Activated naive CD4-positive, alpha-beta T cell treated with anti-CD3 and anti-CD28 coated beads, Interleukin-2, amount 10 ng/mL, durations not matched to agents 7 days and 5 days (primary cell): ENCODE results near the gene TADA2A.
A peak's percentile ranks its signal among the peaks of the same experiment; 100 is the strongest.
"Not testable (repeated sequence)": the region's sequence is repeated elsewhere in the genome, so short reads cannot be mapped to it uniquely, and the experiment has no call there.

ENCODE experiments used
- CTCF ChIA-PET: fragments of 350-600 bp; sonication (Branson Sonifier 250); formaldehyde crosslinking; loops from one replicate; lab custom pipeline; 2021; ENCODE audit warnings: antibody characterized with exemption; lab: Charles Lee
- DNase-seq: peaks from one replicate; pipeline ENCODE4 v3.0.0-alpha.2; 2020
- H3K27ac Mint-ChIP-seq: one replicate; pipeline ENCODE4 v1.8.0; 2021; ENCODE audit warnings: mild to moderate bottlenecking, moderate library complexity, mixed read lengths
- H3K27me3 Mint-ChIP-seq: one replicate; pipeline ENCODE4 v1.8.0; 2021; ENCODE audit warnings: mild to moderate bottlenecking, mixed read lengths
- H3K36me3 Mint-ChIP-seq: one replicate; pipeline ENCODE4 v1.8.0; 2021; ENCODE audit warnings: mixed read lengths
- H3K4me1 Mint-ChIP-seq: one replicate; pipeline ENCODE4 v1.8.0; 2021; ENCODE audit warnings: mixed read lengths
- H3K4me3 Mint-ChIP-seq: one replicate; pipeline ENCODE4 v1.8.0; 2021; ENCODE audit warnings: mild to moderate bottlenecking, moderate library complexity, mixed read lengths
- H3K9me3 Mint-ChIP-seq: one replicate; pipeline ENCODE4 v1.8.0; 2021; ENCODE audit warnings: mixed read lengths

TADA2A gene

DNA sequence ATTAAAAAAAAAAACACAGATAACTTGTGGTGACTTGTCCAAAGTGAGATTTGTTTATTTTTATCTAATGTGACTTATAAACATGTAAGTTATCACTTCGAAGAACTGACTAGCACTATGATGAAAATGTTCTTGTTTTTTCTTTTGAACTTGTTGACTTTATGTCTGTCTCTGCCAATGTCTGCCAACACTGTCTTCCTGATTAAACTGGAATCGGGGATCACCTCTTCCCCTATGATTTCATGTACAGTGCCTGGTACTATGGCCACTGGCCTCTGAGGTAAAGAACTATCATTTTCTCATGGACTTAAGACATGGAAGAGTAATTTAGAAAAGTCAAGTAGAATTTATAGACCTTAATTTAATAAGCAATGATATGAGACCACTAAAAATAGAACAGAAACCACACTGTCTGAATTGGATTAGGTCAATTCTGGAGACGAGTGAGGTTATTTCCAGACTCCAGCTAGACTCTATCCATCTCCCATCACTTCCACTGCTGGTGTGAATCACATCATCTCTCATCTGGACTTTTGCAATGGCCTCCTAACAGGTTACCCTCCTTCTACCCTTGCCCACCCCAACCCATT lies 22.0 kb upstream of the TADA2A start:
- H3K36me3 Mint-ChIP-seq: no peaks in the 10 kb centered on the region
- no peak overlapping the region for H3K27ac Mint-ChIP-seq
- H3K9me3 Mint-ChIP-seq: no peaks in the 10 kb centered on the region
- no peak for DNase-seq
- CTCF ChIA-PET: no interaction called here
- no peaks in the 10 kb centered on the region for H3K4me1 Mint-ChIP-seq
- H3K4me3 Mint-ChIP-seq: no peak overlapping the region
- H3K27me3 Mint-ChIP-seq: peaks cover 5% of the 10 kb centered on the region

DNA sequence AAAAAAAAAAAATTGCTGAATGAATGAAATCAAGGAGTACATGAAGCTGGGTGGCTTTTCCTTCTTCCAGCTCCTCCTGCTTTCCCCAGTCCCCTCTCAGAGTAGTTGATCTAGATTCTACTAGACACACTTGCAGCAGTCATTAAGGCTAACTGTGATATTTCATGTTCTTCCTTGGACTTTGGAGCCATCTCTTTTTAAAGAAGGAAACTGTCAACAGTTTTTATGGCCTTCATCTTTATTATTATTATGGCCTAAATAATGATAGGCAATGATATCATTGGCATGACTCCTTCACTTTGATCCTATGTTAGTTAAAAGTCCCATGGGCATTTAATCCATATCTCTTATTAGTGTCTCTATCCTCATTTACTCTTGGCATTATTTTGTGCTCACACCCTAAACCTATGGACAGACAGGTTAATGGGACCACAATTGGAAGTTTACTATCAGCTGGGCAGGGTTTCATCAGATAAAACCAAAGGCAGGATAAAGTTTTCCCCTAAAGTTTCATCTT lies 21.2 kb upstream of the TADA2A start:
- Mint-ChIP-seq H3K27me3 (peaks cover 5% of the 10 kb centered on the region), H3K9me3 (no peaks in the 10 kb centered on the region), H3K4me3 (no peak overlapping the region), H3K27ac (no peak overlapping the region), H3K4me1 (no peaks in the 10 kb centered on the region), H3K36me3 (no peaks in the 10 kb centered on the region)
- DNase-seq: no peak
- CTCF ChIA-PET: interaction anchor here (1.2 to 1.6 kb wide), 2 partner anchors 12 kb away, joined by 3 to 6 read pairs; no protein-coding TSS in a partner anchor

GRCh38 chr17:37386462-37386861 lies 20.2 kb upstream of the TADA2A start:
- H3K4me1 Mint-ChIP-seq: peaks cover 3% of the 10 kb centered on the region
- peaks cover 5% of the 10 kb centered on the region for H3K27me3 Mint-ChIP-seq
- no peak overlapping the region for H3K27ac Mint-ChIP-seq
- no peak overlapping the region for H3K4me3 Mint-ChIP-seq
- no peak for DNase-seq
- no peaks in the 10 kb centered on the region for H3K36me3 Mint-ChIP-seq
- no peaks in the 10 kb centered on the region for H3K9me3 Mint-ChIP-seq
- CTCF ChIA-PET: interaction anchor here (1.2 to 1.6 kb wide), 2 partner anchors 12 to 13 kb away, joined by 3 to 6 read pairs; no protein-coding TSS in a partner anchor

DNA sequence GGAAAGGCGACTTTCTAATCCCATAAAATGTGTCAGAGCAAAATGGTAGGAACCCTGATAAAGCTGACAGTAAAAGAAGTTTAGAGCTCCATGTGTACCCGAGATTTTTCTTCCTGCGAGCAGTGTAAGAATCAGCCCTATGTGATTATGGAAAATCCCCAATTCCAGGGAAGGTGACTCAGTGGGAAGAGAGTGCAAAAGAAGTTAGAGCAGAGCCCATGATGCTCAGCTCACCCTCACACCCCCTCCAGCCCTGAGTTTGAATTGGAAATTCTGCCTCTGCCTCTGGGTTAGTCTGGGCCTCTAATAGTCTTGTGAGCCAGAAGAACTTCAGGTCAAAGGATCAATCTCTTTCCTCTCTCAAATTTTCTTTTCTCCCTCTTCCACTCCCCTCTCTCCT lies 18.4 kb upstream of the TADA2A start:
- H3K4me3 Mint-ChIP-seq: no peak overlapping the region
- peaks cover 5% of the 10 kb centered on the region for H3K27me3 Mint-ChIP-seq
- H3K36me3 Mint-ChIP-seq: no peaks in the 10 kb centered on the region
- peaks cover 20% of the 10 kb centered on the region for H3K4me1 Mint-ChIP-seq
- no peak for DNase-seq
- no peak overlapping the region for H3K27ac Mint-ChIP-seq
- CTCF ChIA-PET: interaction anchor here (1.7 kb wide), 1 partner anchor 15 kb away, joined by 7 read pairs; no protein-coding TSS in a partner anchor
- H3K9me3 Mint-ChIP-seq: no peaks in the 10 kb centered on the region

- Mint-ChIP-seq H3K36me3 (no peaks in the 10 kb centered on the region), H3K4me1 (peaks cover 23% of the 10 kb centered on the region), H3K9me3 (no peaks in the 10 kb centered on the region), H3K27me3 (peaks cover 1% of the 10 kb centered on the region), H3K27ac (no peak overlapping the region), H3K4me3 (no peak overlapping the region)
- CTCF ChIA-PET: no interaction called here
- no peak for DNase-seq
Observed at GRCh38 chr17:37389160-37389559, 17.5 kb upstream of the TADA2A start.

DNA sequence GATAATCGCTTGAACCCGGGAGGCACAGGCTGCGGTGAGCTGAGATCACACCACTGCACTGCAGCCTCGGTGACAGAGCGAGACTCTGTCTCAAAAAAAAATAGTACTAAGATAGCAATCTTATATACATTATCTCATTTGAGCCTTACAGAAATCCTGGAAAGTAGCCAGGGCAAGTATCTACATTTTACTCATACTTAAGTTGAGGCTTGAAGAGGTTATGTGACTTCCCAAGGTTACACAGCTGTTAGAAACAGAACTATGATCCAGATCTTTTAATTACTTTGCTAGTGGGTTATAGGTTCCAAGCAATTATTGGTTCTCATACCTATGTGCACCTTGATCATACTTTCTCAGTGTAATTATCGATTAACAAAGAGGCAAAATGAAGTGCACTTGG lies 15.5 kb upstream of the TADA2A start:
- no peak overlapping the region for H3K4me3 Mint-ChIP-seq
- CTCF ChIA-PET: interaction anchor here (0.6 to 3.6 kb wide), 3 partner anchors 8 to 93 kb away, joined by 3 to 22 read pairs (median 5); no protein-coding TSS in a partner anchor
- no peak for DNase-seq
- H3K36me3 Mint-ChIP-seq: no peaks in the 10 kb centered on the region
- H3K4me1 Mint-ChIP-seq: peaks cover 23% of the 10 kb centered on the region
- no peaks in the 10 kb centered on the region for H3K27me3 Mint-ChIP-seq
- H3K9me3 Mint-ChIP-seq: no peaks in the 10 kb centered on the region
- no peak overlapping the region for H3K27ac Mint-ChIP-seq

- Mint-ChIP-seq H3K27me3 (no peaks in the 10 kb centered on the region), H3K9me3 (no peaks in the 10 kb centered on the region), H3K4me3 (no peak overlapping the region), H3K27ac (no peak overlapping the region), H3K4me1 (peaks cover 23% of the 10 kb centered on the region), H3K36me3 (no peaks in the 10 kb centered on the region)
- DNase-seq: no peak
- CTCF ChIA-PET: interaction anchor here (1.0 to 3.6 kb wide), 2 partner anchors 9 to 19 kb away, joined by 5 to 22 read pairs; no protein-coding TSS in a partner anchor
Observed at GRCh38 chr17:37392024-37392590, 14.6 kb upstream of the TADA2A start.

DNA sequence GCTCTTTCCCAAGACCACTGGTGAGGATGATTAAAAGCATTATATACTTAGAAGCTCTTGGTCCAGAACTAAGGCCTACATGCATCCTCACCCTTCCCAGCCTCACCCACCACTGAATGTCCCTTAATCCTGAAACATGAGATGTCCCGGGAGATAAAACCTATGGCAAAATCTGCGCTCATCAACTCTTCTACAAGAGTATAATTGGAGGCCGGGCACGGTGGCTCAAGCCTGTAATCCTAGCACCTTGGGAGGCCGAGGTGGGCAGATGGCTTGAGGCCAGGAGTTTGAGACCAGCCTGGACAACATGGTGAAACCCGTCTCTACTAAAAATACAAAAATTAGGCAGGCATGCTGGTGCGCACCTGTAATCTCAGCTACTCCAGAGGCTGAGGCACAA lies 13.3 kb upstream of the TADA2A start:
- H3K27me3 Mint-ChIP-seq: no peaks in the 10 kb centered on the region
- no peak overlapping the region for H3K4me3 Mint-ChIP-seq
- H3K36me3 Mint-ChIP-seq: no peaks in the 10 kb centered on the region
- CTCF ChIA-PET: interaction anchor here (0.7 to 3.6 kb wide), 2 partner anchors 18 to 20 kb away, joined by 3 to 22 read pairs; no protein-coding TSS in a partner anchor
- peaks cover 26% of the 10 kb centered on the region for H3K4me1 Mint-ChIP-seq
- DNase-seq: no peak
- no peaks in the 10 kb centered on the region for H3K9me3 Mint-ChIP-seq
- H3K27ac Mint-ChIP-seq: no peak overlapping the region

DNA sequence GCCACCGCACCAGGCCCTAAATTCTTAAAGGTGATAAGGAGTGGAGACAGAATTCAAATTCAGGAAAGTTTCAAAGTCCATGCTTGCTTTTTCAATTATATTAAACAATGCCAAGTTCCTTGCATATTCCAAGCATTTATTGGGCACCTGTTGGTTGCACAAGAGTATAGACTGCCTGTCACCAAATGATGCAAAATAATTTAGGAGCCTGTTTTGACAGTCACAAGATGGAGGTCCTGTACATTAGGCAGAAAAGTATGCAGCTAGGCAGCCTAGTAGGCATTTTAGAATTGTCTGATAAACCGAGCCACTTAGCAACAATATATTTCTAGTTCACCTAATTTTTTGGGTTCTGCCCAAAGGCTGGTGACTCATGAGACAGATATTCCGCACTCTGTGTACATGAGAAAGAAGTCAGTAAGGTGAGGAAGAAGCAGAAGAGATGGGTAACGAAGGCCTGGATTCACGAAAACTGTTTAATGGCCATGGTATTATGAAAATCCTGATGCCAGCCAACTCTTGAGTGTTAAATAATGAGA lies 7.4 kb upstream of the TADA2A start:
- H3K4me3 Mint-ChIP-seq: no peak overlapping the region
- H3K27me3 Mint-ChIP-seq: no peaks in the 10 kb centered on the region
- DNase-seq: no peak
- peaks cover 21% of the 10 kb centered on the region for H3K4me1 Mint-ChIP-seq
- H3K27ac Mint-ChIP-seq: no peak overlapping the region
- CTCF ChIA-PET: interaction anchor here (0.7 to 2.6 kb wide), 3 partner anchors 23 to 29 kb away, joined by 3 to 22 read pairs (median 3); partner anchors contain the start of gene C17orf78
- H3K36me3 Mint-ChIP-seq: peaks cover 2% of the 10 kb centered on the region
- no peaks in the 10 kb centered on the region for H3K9me3 Mint-ChIP-seq

DNA sequence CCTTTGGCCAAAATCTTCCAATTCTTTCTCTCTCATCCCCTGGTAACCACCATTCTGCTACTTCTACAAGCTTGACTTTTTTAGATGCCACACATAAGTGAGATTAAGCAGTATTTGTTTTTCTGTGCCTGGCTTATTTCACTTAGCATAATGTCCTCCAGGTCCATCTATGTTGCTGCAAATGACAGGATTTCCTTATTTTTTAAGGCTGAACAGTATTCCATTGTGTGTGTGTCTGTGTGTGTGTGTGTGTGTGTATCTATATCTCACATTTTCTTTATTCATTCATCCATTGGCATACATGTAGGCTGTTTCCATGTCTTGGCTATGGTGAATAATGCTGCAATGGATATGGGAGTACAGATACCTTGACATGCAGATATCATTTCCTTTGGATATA lies 6.2 kb upstream of the TADA2A start:
- CTCF ChIA-PET: interaction anchor here (1.0 kb wide), 1 partner anchor 27 kb away, joined by 3 read pairs; no protein-coding TSS in a partner anchor
- Mint-ChIP-seq H3K27ac (no peak overlapping the region), H3K27me3 (no peaks in the 10 kb centered on the region), H3K4me1 (peaks cover 31% of the 10 kb centered on the region), H3K36me3 (peaks cover 7% of the 10 kb centered on the region), H3K4me3 (no peak overlapping the region), H3K9me3 (no peaks in the 10 kb centered on the region)
- no peak for DNase-seq

DNA sequence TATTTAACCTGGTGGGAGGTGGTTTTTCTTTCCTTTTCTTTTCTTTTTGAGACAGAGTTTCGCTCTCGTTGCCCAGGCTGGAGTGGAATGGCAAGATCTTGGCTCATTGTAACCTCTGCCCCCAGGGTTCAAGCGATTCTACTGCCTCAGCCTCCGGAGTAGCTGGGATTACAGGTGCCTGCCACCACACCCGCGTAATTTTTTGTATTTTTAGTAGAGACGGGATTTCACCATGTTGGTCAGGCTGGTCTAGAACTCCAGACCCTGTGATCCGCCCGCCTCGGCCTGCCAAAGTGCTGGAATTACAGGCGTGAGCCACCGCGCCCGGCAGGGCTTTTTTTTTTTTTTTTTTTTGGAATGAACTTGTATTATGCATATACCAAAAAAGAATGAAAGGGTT lies 1.2 kb upstream of the TADA2A start:
- H3K27me3 Mint-ChIP-seq, H3K27ac Mint-ChIP-seq, H3K9me3 Mint-ChIP-seq, DNase-seq: not testable (repeated sequence)
- Mint-ChIP-seq H3K4me1 (peaks cover 59% of the 10 kb centered on the region), H3K4me3 (peak overlapping the region; percentile 98), H3K36me3 (peaks cover 20% of the 10 kb centered on the region)
- CTCF ChIA-PET: interaction anchor here (1.0 to 1.1 kb wide), 2 partner anchors 24 to 161 kb away, joined by 3 to 4 read pairs; no protein-coding TSS in a partner anchor

GRCh38 chr17:37405955-37406634 lies 591 bp upstream of the TADA2A start:
- CTCF ChIA-PET: no interaction called here

GRCh38 chr17:37408145-37408479 lies 1.4 kb downstream of the TADA2A start:
- not testable (repeated sequence) for H3K27me3 Mint-ChIP-seq, H3K9me3 Mint-ChIP-seq, DNase-seq
- Mint-ChIP-seq H3K27ac (peak overlapping the region; percentile 90), H3K36me3 (peaks cover 35% of the 10 kb centered on the region), H3K4me3 (peak overlapping the region; percentile 79), H3K4me1 (peaks cover 65% of the 10 kb centered on the region)
- CTCF ChIA-PET: interaction anchor here (0.7 to 1.4 kb wide), 2 partner anchors 35 to 42 kb away, joined by 3 to 4 read pairs; no protein-coding TSS in a partner anchor

More at GRCh38 chr17:37405955-37406634, 591 bp upstream of the TADA2A start:
- no peaks in the 10 kb centered on the region for H3K9me3 Mint-ChIP-seq
- H3K27me3 Mint-ChIP-seq: no peaks in the 10 kb centered on the region
- peaks cover 26% of the 10 kb centered on the region for H3K36me3 Mint-ChIP-seq
- DNase-seq: no peak
- H3K4me3 Mint-ChIP-seq: peak overlapping the region; percentile 98
- H3K4me1 Mint-ChIP-seq: peaks cover 65% of the 10 kb centered on the region
- H3K27ac Mint-ChIP-seq: peak overlapping the region; percentile 91

DNA sequence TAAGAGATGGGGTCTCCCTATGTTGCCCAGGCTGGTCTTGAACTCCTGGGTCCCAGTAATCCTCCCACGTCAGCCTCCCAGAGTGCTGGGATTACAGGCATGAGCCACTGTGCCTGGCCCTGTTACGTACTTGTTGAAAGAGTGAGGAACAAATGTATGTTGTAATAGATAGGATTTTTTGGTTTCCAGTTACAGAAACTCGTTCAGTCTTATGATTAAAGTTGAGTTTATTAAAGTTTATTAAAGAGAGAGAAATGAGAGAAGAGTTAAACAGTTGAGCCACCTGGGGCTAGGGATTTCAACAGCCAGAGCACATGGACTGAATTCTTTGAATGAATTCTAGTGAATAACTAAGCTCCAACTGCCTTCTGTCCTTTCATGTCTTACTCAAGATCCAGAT lies 3.7 kb downstream of the TADA2A start:
- H3K27me3 Mint-ChIP-seq: no peaks in the 10 kb centered on the region
- peaks cover 56% of the 10 kb centered on the region for H3K4me1 Mint-ChIP-seq
- no peaks in the 10 kb centered on the region for H3K9me3 Mint-ChIP-seq
- DNase-seq: no peak
- no peak overlapping the region for H3K27ac Mint-ChIP-seq
- H3K4me3 Mint-ChIP-seq: no peak overlapping the region
- H3K36me3 Mint-ChIP-seq: peaks cover 51% of the 10 kb centered on the region
- CTCF ChIA-PET: interaction anchor here (0.6 kb wide), 1 partner anchor 38 kb away, joined by 4 read pairs; no protein-coding TSS in a partner anchor
